Measurements from ENCODE around the gene PMEL. TPM values are rescaled to one million over a fixed set of nuclear protein-coding genes. Genes with fewer than 3 reads are reported as not detected.
A peak's percentile ranks its signal among the peaks of the same experiment; 100 is the strongest.

The PMEL gene
- total RNA-seq, 1 experiment from 2014 or later: 1.3 TPM

DNA sequence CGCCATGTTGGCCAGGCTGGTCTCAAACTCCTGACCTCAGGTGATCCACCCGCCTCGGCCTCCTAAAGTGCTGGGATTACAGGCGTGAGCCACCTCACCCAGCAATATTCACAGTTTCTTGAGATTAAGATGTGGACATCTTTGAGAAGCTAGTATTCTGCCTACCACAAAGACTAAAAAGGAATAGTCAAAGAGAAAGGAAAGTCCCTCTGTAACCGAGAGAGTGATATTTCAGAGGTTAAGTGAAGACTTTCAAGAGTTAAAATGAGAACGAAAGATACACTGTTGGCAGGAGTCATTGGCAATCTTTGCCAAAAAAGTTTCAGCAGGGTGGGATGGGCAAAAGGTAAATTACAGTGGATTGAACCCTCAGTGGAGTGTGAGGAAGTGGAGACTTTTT, 19.3 kb downstream of the PMEL start:
- no peak for DNase-seq (ENCODE audit: extremely low read depth, low read depth)

DNA sequence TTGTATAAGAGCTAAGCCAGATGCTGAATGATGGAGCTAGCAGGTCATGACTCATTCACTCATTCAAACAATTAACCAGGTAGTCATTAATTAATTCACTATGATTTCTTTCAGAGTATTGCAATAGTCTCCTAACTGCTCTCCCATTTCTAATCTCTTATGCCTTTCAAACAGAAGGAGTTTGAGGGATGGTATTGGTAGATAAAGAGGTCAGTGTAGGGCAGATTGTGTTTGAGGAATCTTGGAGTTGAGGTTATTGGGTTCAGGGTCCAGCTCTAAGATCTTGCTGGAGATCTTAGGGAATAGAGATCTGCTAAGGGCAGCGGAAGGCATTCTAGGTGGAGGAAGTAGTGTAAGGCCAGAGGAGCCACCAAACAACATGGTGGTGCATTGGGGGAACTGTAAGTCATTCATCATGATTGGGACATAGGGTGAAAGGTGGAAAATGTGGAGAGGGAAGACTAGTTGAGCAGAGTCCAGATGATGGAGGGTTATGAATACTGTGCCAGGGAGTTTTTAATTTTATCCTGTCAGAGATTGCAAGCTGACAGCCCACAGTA, 23.2 kb downstream of the PMEL start:
- DNase-seq (ENCODE audit: extremely low read depth, low read depth): no peak

GRCh38 chr12:55942055-55942454, 23.8 kb downstream of the PMEL start:
- DNase-seq (ENCODE audit: extremely low read depth, low read depth): no peak

DNA sequence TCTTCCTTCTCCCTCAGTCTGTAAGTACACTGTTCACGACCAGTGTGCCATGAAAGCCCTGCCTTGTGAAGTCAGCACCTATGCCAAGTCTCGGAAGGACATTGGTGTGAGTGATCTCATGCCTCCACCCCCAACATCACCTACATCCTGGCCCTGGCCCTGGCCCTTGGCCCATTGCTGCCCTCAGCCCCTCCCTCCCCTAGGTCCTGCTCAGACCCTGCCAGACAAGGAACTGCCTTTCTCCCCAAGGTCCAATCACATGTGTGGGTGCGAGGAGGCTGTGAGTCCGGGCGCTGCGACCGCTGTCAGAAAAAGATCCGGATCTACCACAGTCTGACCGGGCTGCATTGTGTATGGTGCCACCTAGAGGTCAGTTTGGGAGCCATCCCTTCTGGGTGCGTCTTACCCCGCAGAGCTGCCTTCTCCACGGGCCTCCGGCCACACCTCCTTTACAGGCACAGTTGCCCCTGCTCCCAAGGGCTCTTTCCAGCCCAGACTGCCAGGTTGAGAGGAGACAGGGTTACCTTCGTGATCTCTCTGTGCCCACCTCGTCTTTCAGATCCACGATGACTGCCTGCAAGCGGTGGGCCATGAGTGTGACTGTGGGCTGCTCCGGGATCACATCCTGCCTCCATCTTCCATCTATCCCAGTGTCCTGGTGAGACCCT, 25.6 kb downstream of the PMEL start:
- DNase-seq (ENCODE audit: extremely low read depth, low read depth): peak; percentile 83

- no peak for DNase-seq (ENCODE audit: extremely low read depth, low read depth)
Observed at GRCh38 chr12:55938826-55939501, 26.9 kb downstream of the PMEL start.

- no peak for DNase-seq (ENCODE audit: extremely low read depth, low read depth)
Observed at GRCh38 chr12:55937981-55938380, 27.9 kb downstream of the PMEL start.

DNA sequence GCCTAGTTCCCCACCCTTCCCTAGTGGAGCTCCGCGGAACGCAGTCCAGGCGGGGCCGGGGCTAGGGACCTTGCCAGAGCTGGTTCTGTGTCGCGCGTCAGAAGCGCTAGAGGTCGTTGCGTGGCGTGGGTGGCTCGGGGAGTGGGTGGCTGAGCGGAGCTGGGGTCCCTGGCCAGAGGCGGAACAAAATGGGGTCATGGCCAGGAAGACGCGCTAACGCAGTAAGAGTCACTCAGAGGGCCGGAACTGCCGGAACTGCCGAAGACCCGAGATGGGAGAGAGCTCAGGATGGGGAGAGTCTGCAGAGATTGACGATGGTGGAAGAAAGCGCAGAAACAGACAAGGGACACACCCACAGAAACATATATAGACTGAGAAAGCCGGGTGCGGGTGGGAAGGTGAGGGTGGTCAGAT, 30.1 kb downstream of the PMEL start:
- no peak for DNase-seq (ENCODE audit: extremely low read depth, low read depth)

GRCh38 chr12:55934773-55935172, 31.1 kb downstream of the PMEL start:
- DNase-seq (ENCODE audit: extremely low read depth, low read depth): no peak

DNA sequence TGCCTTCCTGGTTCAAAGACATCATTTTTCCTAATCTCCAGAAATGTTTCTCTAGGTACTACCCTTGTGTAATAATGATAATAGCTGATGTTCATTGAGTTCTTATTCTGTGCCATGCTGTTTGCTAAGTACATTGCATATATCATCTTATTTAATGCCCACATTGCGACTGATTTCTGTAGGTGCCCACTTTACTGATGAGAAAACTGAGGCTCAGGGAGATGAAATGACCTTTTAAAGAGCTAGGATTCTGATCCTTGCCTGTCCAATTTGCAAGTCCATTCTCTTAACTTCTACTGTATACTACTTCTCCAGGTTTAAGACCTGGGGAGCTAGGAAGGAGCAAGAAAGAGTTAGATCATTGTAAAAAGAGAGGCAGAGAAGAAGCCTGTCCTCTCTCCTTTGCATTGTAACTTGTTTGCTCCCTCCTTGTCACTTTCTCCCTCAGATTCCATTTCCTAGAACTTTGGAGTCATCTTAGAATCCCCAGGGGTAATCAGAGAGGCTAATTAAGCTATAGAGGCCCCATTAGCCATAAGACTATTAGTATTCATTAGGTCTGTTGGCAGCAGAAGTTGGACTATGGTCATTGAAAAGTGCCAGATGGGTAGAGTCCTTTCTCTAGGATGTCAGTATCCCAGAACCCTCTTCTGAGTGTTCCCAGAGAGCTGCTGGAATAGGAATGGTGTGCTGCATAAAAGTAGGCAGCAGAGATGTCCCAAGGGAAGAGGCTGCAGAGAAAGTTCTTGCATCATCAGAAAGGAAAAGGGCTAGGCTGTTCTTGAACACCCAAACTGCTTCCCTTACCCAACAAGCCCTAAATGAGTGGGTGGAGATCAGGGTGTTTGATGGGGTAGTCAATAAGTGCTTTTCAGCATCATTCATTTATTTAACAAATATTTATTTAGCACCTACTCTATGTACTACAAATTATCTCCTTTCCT, 31.8 kb downstream of the PMEL start:
- no peak for DNase-seq (ENCODE audit: extremely low read depth, low read depth)

DNA sequence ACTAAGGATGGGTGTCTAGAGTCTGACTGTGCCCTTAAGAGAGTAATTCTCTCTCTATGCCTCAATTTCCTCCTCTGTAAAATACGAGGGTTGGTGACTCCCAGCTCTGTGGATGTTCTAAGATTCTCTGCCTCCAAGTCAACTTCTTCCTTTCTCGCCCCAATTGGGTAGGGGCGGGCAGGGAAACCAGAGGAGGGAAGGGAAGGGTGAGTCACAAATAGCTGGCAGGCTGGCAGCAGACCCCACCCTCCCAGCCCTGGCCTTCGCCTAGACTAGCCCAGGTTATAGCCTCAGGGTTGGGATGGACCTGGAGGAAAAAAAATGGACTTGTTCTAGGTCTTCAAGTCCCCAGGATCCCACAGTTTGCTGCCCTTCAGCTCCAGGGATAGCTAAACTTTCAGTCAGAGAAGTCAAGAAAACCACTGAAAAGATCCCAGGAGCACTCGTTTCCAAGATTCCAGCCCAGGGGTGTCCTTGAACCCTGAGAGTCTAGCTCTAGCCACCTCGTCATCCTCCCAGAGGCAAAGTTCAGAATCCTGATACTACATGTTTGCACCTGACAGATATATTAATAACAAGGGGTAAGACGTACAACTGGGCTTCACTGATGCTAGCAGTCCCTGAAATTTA, 32.6 kb downstream of the PMEL start:
- no peak for DNase-seq (ENCODE audit: extremely low read depth, low read depth)

DNA sequence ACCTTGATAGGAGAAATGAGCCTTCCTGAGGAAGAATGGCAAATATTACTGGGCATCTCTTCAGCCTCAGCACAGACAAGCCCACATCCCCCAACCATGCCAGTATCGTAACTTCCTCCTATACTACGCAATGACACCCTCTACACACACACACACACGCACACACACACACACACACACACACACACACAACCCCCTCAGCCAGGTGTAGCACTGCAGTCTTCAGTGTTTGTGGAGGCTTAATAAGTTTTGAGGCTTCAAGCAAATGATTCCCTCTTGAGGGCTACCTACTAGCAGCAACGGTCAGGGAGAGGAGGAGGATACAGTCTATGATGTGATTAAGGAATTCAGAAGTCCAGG, 33.3 kb downstream of the PMEL start:
- DNase-seq (ENCODE audit: extremely low read depth, low read depth): no peak

- no peak for DNase-seq (ENCODE audit: extremely low read depth, low read depth)
Observed at GRCh38 chr12:55931780-55932550, 33.9 kb downstream of the PMEL start.

- DNase-seq (ENCODE audit: extremely low read depth, low read depth): no peak
Observed at GRCh38 chr12:55931317-55931779, 34.5 kb downstream of the PMEL start.

DNA sequence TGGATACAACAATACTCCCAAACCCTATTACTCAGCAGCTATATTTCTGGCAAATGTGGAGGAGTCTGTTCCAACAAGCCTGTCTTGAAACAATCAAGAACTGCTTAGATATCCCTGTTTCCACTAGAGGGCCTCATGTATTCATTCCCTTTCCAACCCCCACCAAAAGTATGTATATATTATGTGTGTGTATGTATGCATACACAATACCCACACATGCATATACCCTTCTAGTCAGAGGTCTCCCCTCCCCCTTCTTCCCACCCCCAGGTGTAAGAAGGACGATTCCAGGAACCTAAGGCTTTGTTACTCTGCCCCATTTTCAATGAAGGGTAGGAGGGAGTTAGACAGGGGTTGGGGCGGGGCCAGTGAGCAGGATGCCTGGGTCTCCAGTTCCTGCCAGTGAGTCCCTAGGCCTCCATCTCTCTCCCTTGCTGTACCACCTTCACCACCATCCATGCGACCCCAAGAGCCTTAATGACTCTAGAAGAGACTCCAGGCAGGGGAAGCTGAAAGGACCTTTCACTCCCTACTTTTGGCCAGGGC, 35.0 kb downstream of the PMEL start, which contains the start of gene DGKA:
DGKA (plus strand) TSS at position 392 of the 546 bp plus-strand sequence. CDS start 5,342 bp downstream, outside the sequence.
- DNase-seq (ENCODE audit: extremely low read depth, low read depth): peak; percentile 52

DNA sequence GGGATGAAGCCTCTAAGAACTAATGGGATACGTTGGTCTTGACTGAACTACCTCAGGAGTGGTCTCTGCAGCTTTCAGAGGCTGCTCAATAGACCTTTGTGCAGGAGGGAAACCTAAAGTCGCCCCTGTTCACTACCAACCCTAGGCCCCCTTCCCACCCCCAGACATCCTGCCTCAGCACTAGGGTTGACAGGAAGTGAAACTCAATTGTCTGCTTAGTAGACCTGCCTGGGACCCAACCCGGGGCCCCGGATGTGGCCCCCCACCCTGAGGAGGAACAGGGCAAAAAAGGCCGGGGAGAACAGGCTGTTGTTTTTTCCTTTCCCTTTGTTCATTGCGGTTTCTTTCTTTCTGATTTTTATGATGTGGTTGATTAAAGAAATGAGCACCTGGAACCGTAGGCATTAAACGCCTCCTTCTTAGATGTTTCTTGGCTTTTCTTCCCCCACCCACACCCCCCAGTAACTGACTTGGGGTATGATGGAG, 36.5 kb downstream of the PMEL start:
- DNase-seq (ENCODE audit: extremely low read depth, low read depth): no peak

DNA sequence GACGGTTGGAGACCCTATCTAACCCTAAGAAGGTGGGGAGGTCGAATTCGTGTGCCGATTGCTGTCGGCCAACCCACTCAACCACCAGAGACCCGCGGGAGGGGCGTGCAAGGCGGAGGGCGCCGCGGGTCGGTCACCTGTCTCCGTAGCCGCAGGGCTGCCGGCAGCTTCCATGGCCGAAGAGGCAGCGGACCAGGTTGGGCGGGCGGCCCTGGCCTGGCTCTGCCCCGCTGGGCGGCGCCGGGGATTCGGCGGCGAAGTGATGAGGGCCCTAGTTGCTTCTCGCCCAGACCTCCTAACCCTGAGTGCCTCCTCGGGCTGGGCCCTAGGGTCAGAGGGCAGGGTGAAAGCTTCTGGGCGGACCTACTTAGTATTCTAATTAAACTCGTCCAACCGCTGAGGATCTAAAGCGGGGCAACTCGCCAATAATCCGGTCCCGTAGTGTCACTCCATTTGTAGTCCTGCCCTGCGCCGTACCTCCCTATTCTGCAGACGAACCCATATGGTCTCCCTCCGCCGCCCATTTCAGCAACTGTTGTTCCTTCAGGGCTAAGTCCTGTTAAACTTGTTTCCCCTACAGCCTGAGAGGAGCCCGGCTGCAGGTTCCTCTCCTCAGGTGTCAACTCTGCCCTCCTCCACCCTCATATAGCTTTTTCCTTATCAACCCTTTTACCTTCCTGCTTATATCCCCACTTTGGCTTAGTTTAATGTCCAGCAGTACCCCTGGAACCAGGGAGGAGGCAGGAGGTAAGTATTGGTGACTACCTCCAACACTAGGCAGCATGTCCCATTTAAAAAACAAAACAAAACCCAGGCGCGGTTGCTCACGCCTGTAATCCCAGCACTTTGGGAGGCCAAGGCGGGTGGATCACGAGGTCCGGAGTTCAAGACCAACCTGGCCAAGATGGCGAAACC, 38.0 kb downstream of the PMEL start, which contains the start of gene PYM1:
PYM1 (minus strand) TSS at position 307 of the 915 bp plus-strand sequence; CDS start at position 174, 133 bp downstream.
- DNase-seq (ENCODE audit: extremely low read depth, low read depth): peak; percentile 54

- DNase-seq (ENCODE audit: extremely low read depth, low read depth): peak; percentile 92
Observed at GRCh38 chr12:55926738-55927587, 38.9 kb downstream of the PMEL start.

Measured in NCI-H460 (cell line).